Loucy (cell line): ENCODE measurements around the gene CCDC85B.

Experiments used
- H2AFZ ChIP-seq: fragments of 200-600 bp; sonication (generic); 2 replicates; pipeline ENCODE4 v1.6.0; 2016; ENCODE audit warnings: antibody characterized with exemption, mild to moderate bottlenecking, low read length, moderate library complexity
- H3F3A ChIP-seq: fragments of 200-600 bp; 2 replicates; pipeline ENCODE4 v1.6.0; 2016; ENCODE audit warnings: antibody characterized with exemption, low read depth, mild to moderate bottlenecking
- H3K27me3 ChIP-seq: fragments of 200-600 bp; sonication (generic); 2 replicates; pipeline ENCODE4 v1.6.1; 2014; ENCODE audit warnings: low read length, mild to moderate bottlenecking; ENCODE audit not compliant: insufficient read depth, poor library complexity, severe bottlenecking
- H3K36me3 ChIP-seq: fragments of 200-600 bp; sonication (generic); 2 replicates; pipeline ENCODE4 v1.6.1; 2016; ENCODE audit warnings: low read length; ENCODE audit not compliant: insufficient read depth
- H3K4me1 ChIP-seq: fragments of 200-600 bp; sonication (generic); 2 replicates; pipeline ENCODE4 v1.5.1; 2014; ENCODE audit warnings: low read length, mild to moderate bottlenecking; ENCODE audit not compliant: insufficient read depth, poor library complexity, severe bottlenecking
- H3K4me2 ChIP-seq: fragments of 200-600 bp; sonication (generic); 2 replicates; pipeline ENCODE4 v1.6.0; 2014; ENCODE audit warnings: antibody characterized with exemption, low read length, low read depth, mild to moderate bottlenecking; ENCODE audit not compliant: poor library complexity, severe bottlenecking
- H3K4me3 ChIP-seq: fragments of 200-600 bp; sonication (generic); 2 replicates; pipeline ENCODE4 v1.5.1; 2014; ENCODE audit warnings: low read length, mild to moderate bottlenecking, mixed read lengths; ENCODE audit not compliant: poor library complexity, severe bottlenecking
- H3K79me2 ChIP-seq: fragments of 200-600 bp; sonication (generic); 2 replicates; pipeline ENCODE4 v1.6.1; 2014; ENCODE audit warnings: low read length; ENCODE audit not compliant: insufficient read depth
- H3K9ac ChIP-seq: fragments of 200-600 bp; sonication (generic); 2 replicates; pipeline ENCODE4 v1.6.0; 2014; ENCODE audit warnings: mild to moderate bottlenecking, low read depth, low read length, moderate library complexity; ENCODE audit not compliant: poor library complexity, severe bottlenecking
- H3K9me2 ChIP-seq: fragments of 200-600 bp; sonication (generic); replicated peaks from 2 replicates; pipeline ENCODE4 v1.6.1; 2016; ENCODE audit warnings: low read depth, low read length, mixed read lengths
- H3K9me3 ChIP-seq: fragments of 200-600 bp; sonication (generic); 2 replicates; pipeline ENCODE4 v1.6.1; 2014; ENCODE audit warnings: mild to moderate bottlenecking, antibody characterized with exemption, low read length, low read depth; ENCODE audit not compliant: insufficient read depth
- H4K20me1 ChIP-seq: fragments of 200-600 bp; sonication (generic); 2 replicates; pipeline ENCODE4 v1.6.0; 2014; ENCODE audit warnings: antibody characterized with exemption, low read length, mild to moderate bottlenecking; ENCODE audit not compliant: insufficient read depth, poor library complexity, severe bottlenecking
- CTCF ChIP-seq: fragments of 200-600 bp; sonication (generic); conservative IDR thresholded peaks from 2 replicates; pipeline ENCODE4 v1.5.1; 2014; ENCODE audit warnings: mild to moderate bottlenecking, antibody characterized with exemption, low read length
- EZH2phosphoT487 ChIP-seq: fragments of 200-600 bp; IDR thresholded peaks from 2 replicates; pipeline ENCODE4 v1.6.1; 2018; ENCODE audit warnings: antibody characterized with exemption, mild to moderate bottlenecking, moderate library complexity, borderline replicate concordance

CCDC85B gene

GRCh38 chr11:65900125-65900898, 9.8 kb downstream of the CCDC85B start, which contains the start of gene FOSL1:
Gene FOSL1 (minus strand): TSS chr11:65900388. CDS start chr11:65900339, 49 bp downstream.
- H3K4me3 ChIP-seq, result peak within 1 kb of the TSS; percentile 57

GRCh38 chr11:65900899-65901180, 10.4 kb downstream of the CCDC85B start:
- Histone ChIP-seq H3K4me1 (peaks cover 7% of the 10 kb centered on the region), H3K79me2 (no peaks in the 10 kb centered on the region), H3K9ac (no peak overlapping the region)

More at GRCh38 chr11:65900125-65900898, 9.8 kb downstream of the CCDC85B start, which contains the start of gene FOSL1:
- Histone ChIP-seq H3K27me3 (no peaks in the 10 kb centered on the region), H3K4me2 (peak within 1 kb of the TSS; percentile 69), H3K9me2 (no peaks in the 10 kb centered on the region), H3K36me3 (no peaks in the 10 kb centered on the region), H2AFZ (peak within 1 kb of the TSS; percentile 53; the same call in 1 of the 2 replicates), H3K9ac (no peak within 1 kb of the TSS), H4K20me1 (no peaks in the 10 kb centered on the region), H3K9me3 (no peaks in the 10 kb centered on the region), H3K79me2 (no peaks in the 10 kb centered on the region), H3K4me1 (peaks cover 7% of the 10 kb centered on the region), H3F3A (no peaks in the 10 kb centered on the region)
- TF ChIP-seq EZH2phosphoT487 (no peak), CTCF (no peak)

GRCh38 chr11:65903068-65903481, 12.6 kb downstream of the CCDC85B start:
- no peaks in the 10 kb centered on the region for H3F3A ChIP-seq
- no peaks in the 10 kb centered on the region for H4K20me1 ChIP-seq
- peaks cover 7% of the 10 kb centered on the region for H3K4me1 ChIP-seq
- H3K4me3 ChIP-seq, result no peak overlapping the region
- H3K9ac ChIP-seq, result peak overlapping the region; percentile 35
- H3K9me3 ChIP-seq, result no peaks in the 10 kb centered on the region
- H3K36me3 ChIP-seq, result no peaks in the 10 kb centered on the region
- H3K9me2 ChIP-seq, result no peaks in the 10 kb centered on the region
- TF ChIP-seq EZH2phosphoT487 (no peak), CTCF (no peak)
- H3K4me2 ChIP-seq, result no peak overlapping the region
- H2AFZ ChIP-seq, result peak overlapping the region; percentile 66; the same call in 1 of the 2 replicates
- H3K79me2 ChIP-seq, result no peaks in the 10 kb centered on the region
- H3K27me3 ChIP-seq, result no peaks in the 10 kb centered on the region

More at GRCh38 chr11:65900899-65901180, 10.4 kb downstream of the CCDC85B start:
- H3K9me2 ChIP-seq, result no peaks in the 10 kb centered on the region
- no peaks in the 10 kb centered on the region for H3F3A ChIP-seq
- H2AFZ ChIP-seq, result 0 out of 2 replicates have a peak overlapping the region, but pooled peaks have one; percentile 53
- H4K20me1 ChIP-seq, result no peaks in the 10 kb centered on the region
- no peaks in the 10 kb centered on the region for H3K27me3 ChIP-seq
- H3K4me3 ChIP-seq, result no peak overlapping the region
- H3K4me2 ChIP-seq, result peak overlapping the region; percentile 69
- no peaks in the 10 kb centered on the region for H3K9me3 ChIP-seq
- TF ChIP-seq EZH2phosphoT487 (no peak), CTCF (no peak)
- H3K36me3 ChIP-seq, result no peaks in the 10 kb centered on the region
